Astrocyte (in vitro differentiated cells and primary cell): ENCODE data around the gene CFL1. TPM values are rescaled to one million over a fixed set of nuclear protein-coding genes. Genes with fewer than 3 reads are reported as not detected.
A peak's percentile ranks its signal among the peaks of the same experiment; 100 is the strongest.

Source experiments
- DNase-seq: peaks from one replicate; pipeline ENCODE4 v3.0.0-alpha.2; 2010; ENCODE audit warnings: low read depth
- FAIRE-seq: peaks from 2 replicates; lab custom pipeline; 2011; peaks lifted over from hg19 to GRCh38; lab: Jason Lieb, UNC
- H2AFZ ChIP-seq: 2 replicates; pipeline ENCODE4 v1.6.0; 2012; ENCODE audit warnings: low read depth, low read length, inconsistent platforms
- H3K27ac ChIP-seq: 2 replicates; pipeline ENCODE4 v1.5.1; 2011; ENCODE audit warnings: low read depth, low read length, inconsistent platforms
- H3K27me3 ChIP-seq: 2 replicates; pipeline ENCODE4 v1.6.0; 2011; ENCODE audit warnings: low read length, inconsistent platforms; ENCODE audit not compliant: insufficient read depth
- H3K36me3 ChIP-seq: 2 replicates; pipeline ENCODE4 v1.5.1; 2011; ENCODE audit warnings: low read length, inconsistent platforms; ENCODE audit not compliant: insufficient read depth
- H3K4me1 ChIP-seq: 2 replicates; pipeline ENCODE4 v1.5.1; 2011; ENCODE audit warnings: low read length, inconsistent platforms; ENCODE audit not compliant: insufficient read depth
- H3K4me2 ChIP-seq: 2 replicates; pipeline ENCODE4 v1.6.0; 2012; ENCODE audit warnings: low read length, inconsistent platforms
- H3K4me3 ChIP-seq: 2 replicates; pipeline ENCODE4 v1.5.1; 2011; ENCODE audit warnings: low read depth, mild to moderate bottlenecking, low read length, inconsistent platforms; ENCODE audit not compliant: insufficient read depth
- H3K79me2 ChIP-seq: 2 replicates; pipeline ENCODE4 v1.6.0; 2012; ENCODE audit warnings: mild to moderate bottlenecking, low read length, inconsistent platforms; ENCODE audit not compliant: insufficient read depth
- H3K9ac ChIP-seq: 2 replicates; pipeline ENCODE4 v1.6.0; 2012; ENCODE audit warnings: mild to moderate bottlenecking, low read length, inconsistent platforms
- H3K9me3 ChIP-seq: 2 replicates; pipeline ENCODE4 v1.5.1; 2012; ENCODE audit warnings: low read depth, mild to moderate bottlenecking, low read length, inconsistent platforms; ENCODE audit not compliant: insufficient read depth
- H4K20me1 ChIP-seq: 2 replicates; pipeline ENCODE4 v1.6.0; 2012; ENCODE audit warnings: low read length, inconsistent platforms; ENCODE audit not compliant: insufficient read depth
- H3K27ac Mint-ChIP-seq: one replicate; pipeline ENCODE4 v1.8.0; 2021; ENCODE audit warnings: mild to moderate bottlenecking, mixed read lengths; ENCODE audit not compliant: unreplicated experiment
- H3K27me3 Mint-ChIP-seq: one replicate; pipeline ENCODE4 v1.8.0; 2021; ENCODE audit warnings: low read depth, mixed read lengths; ENCODE audit not compliant: unreplicated experiment
- H3K36me3 Mint-ChIP-seq: one replicate; pipeline ENCODE4 v1.8.0; 2021; ENCODE audit warnings: low read depth, mixed read lengths; ENCODE audit not compliant: unreplicated experiment
- H3K4me1 Mint-ChIP-seq: one replicate; pipeline ENCODE4 v1.8.0; 2021; ENCODE audit warnings: low read depth, mixed read lengths; ENCODE audit not compliant: unreplicated experiment
- H3K4me3 Mint-ChIP-seq: one replicate; pipeline ENCODE4 v1.8.0; 2021; ENCODE audit warnings: mild to moderate bottlenecking, moderate library complexity, mixed read lengths; ENCODE audit not compliant: unreplicated experiment
- H3K9me3 Mint-ChIP-seq: one replicate; pipeline ENCODE4 v1.8.0; 2021; ENCODE audit warnings: mild to moderate bottlenecking, mixed read lengths; ENCODE audit not compliant: unreplicated experiment
- CTCF ChIP-seq: IDR thresholded peaks from 2 replicates; pipeline ENCODE4 v1.5.1; 2011; ENCODE audit warnings: low read depth, mild to moderate bottlenecking, inconsistent platforms, low read length, moderate library complexity; ENCODE audit not compliant: insufficient read depth
- EZH2 ChIP-seq: IDR thresholded peaks from 2 replicates; pipeline ENCODE4 v1.6.1; 2012; ENCODE audit warnings: mild to moderate bottlenecking, low read length, inconsistent platforms; ENCODE audit not compliant: insufficient read depth
- total RNA-seq: library from RNA; stranded (reverse); gene quantifications from 2 replicates; pipeline ENCODE4 v1.2.1, GENCODE V29; 2021

The CFL1 gene
- total RNA-seq, 1 donor from 2014 or later = 1,931 TPM

GRCh38 chr11:65857500-65857852 lies 504 bp downstream of the CFL1 start:
- Histone ChIP-seq H3K4me2 (peak overlapping the region; percentile 96), H3K9me3 (no peaks in the 10 kb centered on the region), H3K9ac (peak overlapping the region; percentile 86), H2AFZ (no peak overlapping the region), H3K27me3 (no peaks in the 10 kb centered on the region), H3K27ac (peak overlapping the region; percentile 75), H3K79me2 (peaks cover 71% of the 10 kb centered on the region), H3K4me1 (peaks cover 44% of the 10 kb centered on the region), H3K36me3 (peaks cover 34% of the 10 kb centered on the region), H3K4me3 (peak overlapping the region; percentile 98), H4K20me1 (peaks cover 62% of the 10 kb centered on the region)
- peaks cover 31% of the 10 kb centered on the region for H3K36me3 Mint-ChIP-seq
- no peaks in the 10 kb centered on the region for H3K9me3 Mint-ChIP-seq
- no peak for FAIRE-seq
- H3K27ac Mint-ChIP-seq = no peak overlapping the region
- TF ChIP-seq EZH2 (no peak), CTCF (no peak)
- peak overlapping the region; percentile 99 for H3K4me3 Mint-ChIP-seq
- peaks cover 35% of the 10 kb centered on the region for H3K4me1 Mint-ChIP-seq
- no peak for DNase-seq
- no peaks in the 10 kb centered on the region for H3K27me3 Mint-ChIP-seq

GRCh38 chr11:65856689-65857499 lies 1.1 kb downstream of the CFL1 start:
- Histone ChIP-seq H3K27me3 (no peaks in the 10 kb centered on the region), H3K9me3 (no peaks in the 10 kb centered on the region), H3K9ac (peak overlapping the region; percentile 86), H4K20me1 (peaks cover 62% of the 10 kb centered on the region), H2AFZ (no peak overlapping the region), H3K4me1 (peaks cover 38% of the 10 kb centered on the region), H3K36me3 (peaks cover 37% of the 10 kb centered on the region), H3K27ac (peak overlapping the region; percentile 75), H3K79me2 (peaks cover 66% of the 10 kb centered on the region), H3K4me3 (peak overlapping the region; percentile 98), H3K4me2 (peak overlapping the region; percentile 96)
- peak; percentile 40 for DNase-seq
- peaks cover 38% of the 10 kb centered on the region for H3K4me1 Mint-ChIP-seq
- H3K36me3 Mint-ChIP-seq = peaks cover 33% of the 10 kb centered on the region
- FAIRE-seq = no peak
- H3K27ac Mint-ChIP-seq = peak overlapping the region; percentile 96
- peak overlapping the region; percentile 99 for H3K4me3 Mint-ChIP-seq
- TF ChIP-seq EZH2 (no peak), CTCF (no peak)
- no peaks in the 10 kb centered on the region for H3K9me3 Mint-ChIP-seq
- no peaks in the 10 kb centered on the region for H3K27me3 Mint-ChIP-seq

GRCh38 chr11:65855927-65856363 lies 2.0 kb downstream of the CFL1 start:
- Histone ChIP-seq H3K27ac (peak overlapping the region; percentile 48), H3K4me2 (peak overlapping the region; percentile 96), H3K36me3 (peaks cover 37% of the 10 kb centered on the region), H2AFZ (no peak overlapping the region), H3K27me3 (no peaks in the 10 kb centered on the region), H4K20me1 (peaks cover 67% of the 10 kb centered on the region), H3K9ac (peak overlapping the region; percentile 86), H3K79me2 (peaks cover 56% of the 10 kb centered on the region), H3K4me3 (peak overlapping the region; percentile 98), H3K4me1 (peaks cover 31% of the 10 kb centered on the region), H3K9me3 (no peaks in the 10 kb centered on the region)
- no peaks in the 10 kb centered on the region for H3K27me3 Mint-ChIP-seq
- FAIRE-seq = no peak
- H3K4me1 Mint-ChIP-seq = peaks cover 44% of the 10 kb centered on the region
- H3K27ac Mint-ChIP-seq = peak overlapping the region; percentile 96
- no peak for TF ChIP-seq EZH2
- no peak for DNase-seq
- H3K36me3 Mint-ChIP-seq = peaks cover 41% of the 10 kb centered on the region
- H3K9me3 Mint-ChIP-seq = no peaks in the 10 kb centered on the region
- peak overlapping the region; percentile 99 for H3K4me3 Mint-ChIP-seq
